Effector CD8-positive, alpha-beta T cell (primary cell): ENCODE data around the gene SSRP1.
A peak's percentile ranks its signal among the peaks of the same experiment; 100 is the strongest.
"Not testable (repeated sequence)": the region's sequence is repeated elsewhere in the genome, so short reads cannot be mapped to it uniquely, and the experiment has no call there.

ENCODE experiments used
- DNase-seq: peaks from one replicate; lab custom pipeline; 2025; lab: John Stamatoyannopoulos, UW

SSRP1 gene

DNA sequence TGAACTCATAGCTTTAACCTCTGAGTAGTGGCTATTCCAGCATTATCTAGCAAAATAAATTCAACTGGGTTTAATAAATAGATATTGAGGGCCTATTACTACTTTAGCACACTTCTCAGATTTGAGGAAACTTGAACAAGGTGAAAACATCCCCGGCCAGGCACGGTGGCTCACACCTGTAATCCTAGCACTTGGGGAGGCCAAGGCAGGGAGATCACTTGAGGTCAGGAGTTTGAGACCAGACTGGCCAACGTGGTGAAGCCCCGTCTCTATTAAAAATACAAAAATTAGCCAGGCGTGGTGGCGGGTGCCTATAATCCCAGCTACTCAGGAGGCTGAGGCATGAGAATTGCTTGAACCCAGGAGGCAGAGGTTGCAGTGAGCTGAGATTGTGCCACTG, 1.2 kb upstream of the SSRP1 start:
- not testable (repeated sequence) for DNase-seq

- no peak for DNase-seq
These were observed 497 bp upstream of the SSRP1 start for GRCh38 chr11:57336111-57336666.

- DNase-seq = no peak
These were observed 709 bp downstream of the SSRP1 start for GRCh38 chr11:57335023-57335342.

DNA sequence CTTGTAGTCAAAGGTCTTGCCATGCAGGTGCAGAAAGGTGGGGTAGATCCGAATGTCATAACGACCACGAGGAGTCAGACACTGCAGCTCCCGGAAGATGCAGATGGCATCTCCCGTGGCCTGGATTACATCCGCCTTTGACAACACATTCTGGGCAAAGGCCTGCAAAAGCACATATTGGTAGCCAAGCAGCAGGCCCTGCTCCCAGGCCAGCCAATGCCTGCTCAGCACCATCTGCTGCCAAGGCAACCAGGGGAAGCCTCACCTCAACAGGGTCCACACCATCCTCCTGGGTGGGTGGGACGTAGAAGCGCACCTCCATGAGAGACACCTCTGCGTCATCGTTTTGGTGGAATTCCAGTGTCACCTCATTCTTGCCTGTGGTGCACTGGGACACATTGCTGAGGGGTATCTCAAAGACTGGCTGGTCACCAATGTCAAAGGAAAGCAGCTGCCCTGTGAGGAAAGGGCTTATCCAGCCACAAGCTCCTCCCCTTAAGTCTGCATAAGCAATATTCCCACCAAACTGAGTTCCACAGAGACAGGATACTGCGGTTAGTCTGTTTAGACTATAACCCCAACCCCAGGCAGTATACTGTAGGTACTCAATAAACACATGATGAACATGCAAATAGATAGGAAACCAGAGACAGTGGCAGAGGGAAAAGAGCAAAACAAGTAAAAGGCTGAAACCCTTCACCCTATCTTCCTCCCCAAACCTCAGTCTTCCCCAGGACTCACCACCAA, 2.8 kb downstream of the SSRP1 start:
- no peak for DNase-seq

GRCh38 chr11:57331720-57332119, 4.0 kb downstream of the SSRP1 start:
- no peak for DNase-seq

- DNase-seq = no peak
These were observed 5.7 kb downstream of the SSRP1 start for GRCh38 chr11:57330029-57330428.

DNA sequence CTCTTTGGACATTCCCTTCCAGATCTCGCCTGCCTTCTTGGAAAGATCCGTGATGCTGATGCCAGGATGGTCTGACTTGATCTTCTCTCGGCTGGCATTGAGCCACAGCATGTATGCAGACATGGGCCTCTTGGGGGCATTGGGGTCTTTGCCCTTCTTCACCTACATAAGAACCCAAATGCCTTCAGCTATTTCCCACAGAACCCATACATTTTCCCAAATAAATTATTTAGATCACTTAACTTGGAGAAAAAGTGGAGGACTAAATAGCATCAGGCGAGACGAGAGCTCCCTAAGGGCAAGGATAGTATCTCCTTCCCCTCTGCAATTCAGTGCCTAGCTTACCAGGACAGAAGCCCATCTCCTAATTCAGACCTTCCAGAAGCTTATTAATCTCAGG, 8.0 kb downstream of the SSRP1 start:
- DNase-seq = no peak

DNA sequence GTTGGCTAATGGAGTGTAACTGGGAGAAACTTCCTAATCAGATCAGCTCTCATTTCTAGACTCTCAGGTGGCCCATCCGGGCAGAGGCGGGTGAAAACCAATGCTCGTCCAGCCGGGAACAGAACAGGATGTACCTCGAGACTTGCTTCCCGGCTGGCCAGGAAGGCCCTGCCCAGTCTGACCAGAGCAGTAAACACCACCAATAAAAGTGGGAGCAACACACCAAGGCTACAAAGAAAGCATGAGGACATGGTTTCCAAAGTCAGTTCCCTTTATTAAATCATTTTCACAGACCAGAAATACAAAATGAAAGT, 10.0 kb downstream of the SSRP1 start:
- no peak for DNase-seq

DNA sequence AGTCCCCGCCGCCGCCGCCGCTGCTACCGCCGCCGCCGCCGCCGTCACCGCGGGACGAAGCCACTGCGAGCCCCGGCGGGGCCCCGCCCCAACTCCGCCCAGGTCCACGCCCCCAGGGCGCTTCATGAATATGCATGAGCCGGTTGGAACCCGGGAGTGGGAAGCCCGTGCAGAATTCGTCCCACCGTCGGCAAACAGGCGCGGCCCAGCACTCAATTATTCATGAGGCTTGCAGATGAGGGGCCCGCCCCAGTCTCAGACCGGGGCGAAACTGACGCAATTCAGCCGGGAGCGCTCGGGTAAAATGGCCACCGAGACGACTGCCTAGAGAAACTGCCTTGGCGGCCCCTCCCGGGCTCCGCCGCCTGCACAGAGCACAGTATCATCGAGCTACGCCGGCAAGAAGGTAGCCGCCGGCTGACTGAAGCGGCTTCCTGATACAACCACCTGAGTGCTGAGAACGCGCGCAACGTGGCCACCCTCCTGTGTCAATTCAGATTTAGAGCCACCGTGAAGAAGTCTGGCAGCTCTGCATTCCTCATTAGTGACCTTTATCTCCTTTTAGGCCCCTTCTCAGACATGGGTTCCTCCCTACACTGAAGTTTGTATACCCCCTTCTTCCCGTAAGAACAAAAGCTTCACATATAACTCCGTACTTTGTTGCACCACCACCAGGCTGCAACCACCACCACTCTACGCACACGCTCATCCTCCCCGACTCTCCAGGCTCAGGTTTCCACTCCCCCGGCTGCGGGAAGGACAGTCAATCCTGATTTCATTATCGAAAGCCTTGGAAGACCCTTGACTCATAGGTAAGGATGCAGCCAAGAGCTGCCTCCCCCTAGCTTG, 10.6 kb downstream of the SSRP1 start, which contains the start of gene TNKS1BP1:
TNKS1BP1 (minus strand) TSS at position 67 of the 849 bp plus-strand sequence. CDS start 3,067 bp downstream, outside the sequence.
- DNase-seq = peak; percentile 81

DNA sequence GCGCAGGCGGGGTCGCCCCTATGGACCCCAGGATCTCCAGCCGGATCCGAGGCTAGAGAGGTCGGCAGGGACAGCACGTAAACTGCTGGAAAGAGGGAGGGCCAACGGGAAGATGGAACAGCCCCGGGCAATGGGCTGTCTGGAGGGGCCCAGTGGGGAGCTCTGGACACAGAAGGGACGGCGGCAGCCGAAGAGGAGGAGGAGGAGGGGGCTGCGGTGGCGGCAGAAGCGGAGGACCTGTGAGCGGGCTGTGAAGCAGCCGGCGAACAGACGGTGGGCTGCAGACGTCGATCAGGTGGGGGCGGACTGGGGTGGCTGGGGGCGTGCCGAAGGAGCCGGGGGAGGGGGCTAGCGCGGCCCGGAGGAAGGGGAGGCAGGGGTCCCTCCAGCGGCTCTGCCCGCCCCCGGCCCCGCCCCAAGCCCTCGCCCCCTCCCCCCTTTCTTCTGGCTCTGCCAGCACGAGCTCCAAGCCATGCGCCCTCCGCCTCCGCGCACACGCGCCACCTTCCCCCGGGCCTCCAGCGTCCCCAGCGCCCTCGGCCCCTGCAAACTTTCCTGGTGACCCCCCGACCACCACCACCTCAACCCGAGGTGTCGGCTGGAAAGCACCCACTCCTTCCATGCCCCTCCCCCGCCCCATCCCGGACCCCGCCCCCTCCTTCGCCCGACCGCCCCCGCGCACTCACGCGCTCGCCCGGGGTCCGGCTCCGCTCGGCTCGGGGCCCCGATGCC, 11.4 kb downstream of the SSRP1 start:
- no peak for DNase-seq

GRCh38 chr11:57323855-57324153, 11.9 kb downstream of the SSRP1 start:
- no peak for DNase-seq

GRCh38 chr11:57323167-57323854, 12.4 kb downstream of the SSRP1 start:
- no peak for DNase-seq

GRCh38 chr11:57322256-57323166, 13.2 kb downstream of the SSRP1 start:
- DNase-seq = no peak

GRCh38 chr11:57321388-57322255, 14.1 kb downstream of the SSRP1 start:
- DNase-seq = no peak

DNA sequence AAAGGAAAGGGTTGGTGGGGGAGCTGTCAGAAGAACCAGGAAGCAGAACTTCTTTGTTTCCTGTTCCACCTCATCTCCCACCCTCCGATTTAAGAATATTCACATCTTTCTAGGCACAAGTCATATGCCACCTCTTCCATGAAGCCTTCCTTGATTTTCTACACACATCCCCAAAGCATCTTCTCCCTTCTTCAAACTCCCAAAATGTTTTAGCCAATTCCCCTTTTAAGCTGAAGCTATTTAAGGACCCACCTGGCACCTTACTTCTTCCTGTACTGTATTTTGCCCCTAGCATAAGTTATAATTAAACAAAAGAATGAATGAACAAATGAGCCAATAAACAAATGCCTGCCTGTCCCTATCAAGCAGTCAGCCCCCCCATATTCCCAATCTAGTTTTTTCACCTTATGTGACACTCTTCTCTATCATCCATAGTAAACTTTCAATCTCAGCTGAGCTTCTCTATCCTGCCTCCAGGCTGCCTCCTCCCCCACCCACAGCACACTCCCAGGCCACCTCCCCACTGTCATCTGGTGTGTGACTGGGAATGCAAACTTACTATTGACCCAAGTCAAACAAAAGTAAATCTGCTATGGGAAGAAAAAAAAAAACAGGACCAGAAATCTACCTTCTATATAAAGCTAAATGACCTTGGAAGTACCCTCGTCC, 14.8 kb downstream of the SSRP1 start:
- DNase-seq = no peak

DNA sequence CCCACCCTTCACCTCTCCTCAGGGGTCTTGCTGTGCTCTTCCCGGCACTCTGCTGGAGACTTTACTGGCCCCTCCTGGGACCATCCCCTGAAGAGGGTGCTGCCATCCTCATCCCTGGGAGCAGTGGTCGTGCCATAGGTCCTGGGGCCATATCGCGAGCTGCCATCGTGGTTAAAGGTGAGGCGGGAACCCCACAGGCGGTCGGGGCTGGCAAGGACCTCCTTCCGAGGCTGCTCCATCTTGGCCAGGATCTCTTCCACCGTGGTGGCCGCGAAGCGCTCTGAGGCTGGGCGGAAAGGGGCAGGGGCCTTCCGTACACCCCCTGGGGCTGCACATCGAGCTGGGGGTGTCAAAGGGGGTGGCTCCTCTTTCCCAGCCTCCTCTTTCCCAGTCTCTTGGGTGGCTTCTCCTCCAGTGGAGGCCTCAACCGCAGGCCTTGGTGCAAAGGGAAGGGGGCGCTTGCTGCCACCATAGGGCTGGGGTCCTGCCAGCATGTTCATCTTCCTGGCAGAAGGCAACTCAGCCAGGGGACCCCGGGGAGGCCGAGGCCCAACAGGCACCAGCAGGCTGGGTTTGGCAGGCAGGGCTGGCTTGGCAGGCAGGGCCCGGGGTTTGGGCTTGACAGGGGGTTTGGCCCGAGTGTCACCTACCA, 15.5 kb downstream of the SSRP1 start:
- no peak for DNase-seq

- no peak for DNase-seq
These were observed 17.5 kb downstream of the SSRP1 start for GRCh38 chr11:57318178-57318577.

GRCh38 chr11:57316017-57316416, 19.7 kb downstream of the SSRP1 start:
- DNase-seq = no peak

- DNase-seq = no peak
These were observed 20.2 kb downstream of the SSRP1 start for GRCh38 chr11:57315491-57315890.
